Breast epithelium (tissue), 3 donors: ENCODE results near the gene HSD3B2.

Experiments
- CTCF ChIP-seq, 3 donors: fragments of 450-650 bp; IDR thresholded peaks; one replicate each; pipeline ENCODE4 v1.5.1; 2016 to 2017; ENCODE audit warnings: antibody characterized with exemption in 3 of 3, mild to moderate bottlenecking in 3 of 3, moderate library complexity in 3 of 3
- POLR2A ChIP-seq: fragments of 450-650 bp; IDR thresholded peaks from one replicate; pipeline ENCODE4 v1.6.1; 2016; ENCODE audit warnings: antibody characterized with exemption, mild to moderate bottlenecking, moderate library complexity
- POLR2AphosphoS5 ChIP-seq, 3 donors: sonication (generic); formaldehyde crosslinking; IDR thresholded peaks; one replicate each; pipeline ENCODE4 v1.6.1; 2017; ENCODE audit warnings: antibody characterized with exemption in 3 of 3

- TF ChIP-seq CTCF (IDR thresholded peaks at IDR 0.05) (no peak), POLR2A (no peak), POLR2AphosphoS5 (IDR thresholded peaks at IDR 0.05) (no peak)
These were observed 7.7 kb downstream of the HSD3B2 start for GRCh38 chr1:119422631-119423030.
